Body of pancreas (tissue), 4 donors: ENCODE data around the gene SCO1.

Experiments used
- CTCF ChIP-seq, 7 experiments: fragments of 450-650 bp in 4 of 7; fragments of 200-600 bp in 3 of 7; sonication (generic) in 3 of 7; IDR thresholded peaks; one replicate each; pipeline ENCODE4 v1.5.1; 2016 to 2019; ENCODE audit warnings: antibody characterized with exemption in 7 of 7
- POLR2A ChIP-seq, 3 donors: fragments of 450-650 bp; IDR thresholded peaks; one replicate each; pipeline ENCODE4 v1.6.1; 2016; ENCODE audit warnings: antibody characterized with exemption in 3 of 3, mild to moderate bottlenecking in 2 of 3

- no peak for TF ChIP-seq CTCF (IDR thresholded peaks at IDR 0.05)
- no peak for TF ChIP-seq POLR2A (IDR thresholded peaks at IDR 0.05)
These were observed 28.9 kb upstream of the SCO1 start for GRCh38 chr17:10726196-10726595.
